Mammary epithelial cell (primary cell): ENCODE results near the gene MIPOL1.

Source experiments
- CTCF ChIP-seq, 2 donors: IDR thresholded peaks in 1 of 2; conservative IDR thresholded peaks in 1 of 2; 2 replicates each; pipeline ENCODE4 v1.5.1; 2011 to 2012; ENCODE audit warnings: inconsistent platforms in 2 of 2, low read length in 2 of 2, mild to moderate bottlenecking in 2 of 2, control low read depth in 1 of 2, low read depth in 1 of 2; ENCODE audit not compliant: insufficient read depth in 1 of 2; ENCODE audit errors: extremely low read depth in 1 of 2
- EZH2 ChIP-seq: IDR thresholded peaks from 2 replicates; pipeline ENCODE4 v1.6.1; 2012; ENCODE audit warnings: low read length, inconsistent platforms, borderline replicate concordance

- TF ChIP-seq CTCF (conservative IDR thresholded peaks at IDR 0.05 in 1 of 2, IDR thresholded peaks at IDR 0.05 in 1 of 2; ENCODE audit: extremely low read depth in 1 of 2, insufficient read depth in 1 of 2, low read depth in 1 of 2, low read length in 2 of 2) = no peak
- TF ChIP-seq EZH2 = no peak
These were observed 285.9 kb downstream of the MIPOL1 start for GRCh38 chr14:37483672-37484071.
